K562 (cell line): ENCODE measurements around the gene CLCA1. TPM values are rescaled to one million over a fixed set of nuclear protein-coding genes. Genes with fewer than 3 reads are reported as not detected.

Experiments
- ATAC-seq: fragments of 200-7000 bp; cut with Tn5 transposase; 3 replicates; pipeline ENCODE4 v1.9.1; 2020; ENCODE audit warnings: moderate library complexity
- BruUV-seq: library from RNA; stranded (reverse); fragments of 400-500 nt; replicated peaks from 2 replicates; lab custom pipeline; 2021; lab: Mats Ljungman, UMichigan
- CTCF ChIA-PET: fragments of 300-600 bp; formaldehyde crosslinking; extraction: SDS; loops from one replicate; lab custom pipeline; 2021; ENCODE audit warnings: low intra/inter-chr PET ratio; lab: Yijun Ruan, JAX
- POLR2A ChIA-PET: fragments of 300-600, 350-650 bp; sonication (Branson Sonifier 250); formaldehyde crosslinking; extraction: SDS; loops from one replicate; lab custom pipeline; 2021; ENCODE audit warnings: antibody characterized with exemption, inconsistent platforms; lab: Yijun Ruan, JAX
- DNase-seq, 4 experiments: peaks; one replicate each; pipeline versions ENCODE4 v3.0.0 to v3.0.0-alpha.2; 2011 to 2018; ENCODE audit warnings: low spot score in 3 of 4, mixed read lengths in 3 of 4; ENCODE audit errors: extremely low read depth in 1 of 4
- FAIRE-seq: peaks from 2 replicates; lab custom pipeline; 2011; peaks lifted over from hg19 to GRCh38; lab: Jason Lieb, UNC
- H2AFZ ChIP-seq: 2 replicates; pipeline ENCODE4 v1.6.0; 2011; ENCODE audit warnings: low read depth, low read length, control low read depth, inconsistent platforms
- H3K27ac ChIP-seq: fragments of 200-600 bp; 3 replicates; pipeline ENCODE4 v1.8.0; 2011; ENCODE audit warnings: low read depth, mild to moderate bottlenecking, control low read depth, inconsistent platforms, low read length, moderate library complexity, mixed read lengths; ENCODE audit errors: extremely low read depth
- H3K27me3 ChIP-seq, 2 experiments: fragments of 300-600 bp in 1 of 2; 2 replicates in 1 of 2; 3 replicates in 1 of 2; pipeline versions ENCODE4 v1.6.0 to v1.8.0; 2011; ENCODE audit warnings: inconsistent platforms in 2 of 2, low read length in 2 of 2, mild to moderate bottlenecking in 1 of 2, mixed read lengths in 1 of 2, moderate library complexity in 1 of 2; ENCODE audit not compliant: control insufficient read depth in 2 of 2, insufficient read depth in 2 of 2
- H3K36me3 ChIP-seq: fragments of 300-600 bp; 3 replicates; pipeline ENCODE4 v1.8.0; 2011; ENCODE audit warnings: mild to moderate bottlenecking, low read length, inconsistent platforms; ENCODE audit not compliant: control insufficient read depth, insufficient read depth
- H3K4me1 ChIP-seq, 2 experiments: fragments of 200-600 bp in 1 of 2; replicated peaks in 1 of 2; 2 replicates in 1 of 2; 3 replicates in 1 of 2; pipeline versions ENCODE4 v1.5.1 to v1.8.0; 2011; ENCODE audit warnings: inconsistent platforms in 2 of 2, low read length in 2 of 2, mild to moderate bottlenecking in 1 of 2, mixed read lengths in 1 of 2, moderate library complexity in 1 of 2; ENCODE audit not compliant: control insufficient read depth in 2 of 2, insufficient read depth in 2 of 2
- H3K4me2 ChIP-seq: 2 replicates; pipeline ENCODE4 v1.6.1; 2011; ENCODE audit warnings: low read length, control low read depth, inconsistent platforms, mixed read lengths; ENCODE audit not compliant: insufficient read depth
- H3K4me3 ChIP-seq: fragments of 200-600 bp; sonication (generic), shearing (Covaris generic); 2 replicates; pipeline ENCODE4 v1.5.1; 2016; ENCODE audit warnings: control low read depth, inconsistent platforms
- H3K79me2 ChIP-seq: fragments of 200-600 bp; 3 replicates; pipeline ENCODE4 v1.8.0; 2011; ENCODE audit warnings: low read length, inconsistent platforms; ENCODE audit not compliant: control insufficient read depth, insufficient read depth
- H3K9ac ChIP-seq, 2 experiments: 2 replicates each; pipeline versions ENCODE4 v1.6.0 to v1.6.1; 2011; ENCODE audit warnings: low read depth in 2 of 2, low read length in 2 of 2, control low read depth in 1 of 2, inconsistent platforms in 1 of 2, mild to moderate bottlenecking in 1 of 2, mixed read lengths in 1 of 2; ENCODE audit not compliant: insufficient read depth in 1 of 2
- H3K9me1 ChIP-seq: one replicate; pipeline ENCODE4 v1.6.0; 2011; ENCODE audit warnings: inconsistent platforms, mild to moderate bottlenecking, low read length, moderate library complexity; ENCODE audit not compliant: control insufficient read depth, insufficient read depth
- H3K9me3 ChIP-seq: replicated peaks from 2 replicates; pipeline ENCODE4 v1.5.1; 2011; ENCODE audit warnings: low read depth, low read length, inconsistent platforms; ENCODE audit not compliant: control insufficient read depth, insufficient read depth
- H4K20me1 ChIP-seq: replicated peaks from 2 replicates; pipeline ENCODE4 v1.6.1; 2011; ENCODE audit warnings: low read length, inconsistent platforms, mixed read lengths; ENCODE audit not compliant: control insufficient read depth, insufficient read depth
- ARID1B ChIP-seq: fragments of 450-650 bp; IDR thresholded peaks from 2 replicates; pipeline ENCODE4 v1.6.1; 2016; ENCODE audit warnings: antibody characterized with exemption, mild to moderate bottlenecking, inconsistent platforms
- ATF1 ChIP-seq, 2 experiments: fragments of 450-650 bp in 1 of 2; IDR thresholded peaks; 2 replicates each; pipeline ENCODE4 v1.6.1; 2016; ENCODE audit warnings: missing compliant biosample characterization in 1 of 2, missing genetic modification characterization in 1 of 2
- COPS2 ChIP-seq: fragments of 450-650 bp; conservative IDR thresholded peaks from 2 replicates; pipeline ENCODE4 v1.6.1; 2016; ENCODE audit warnings: mild to moderate bottlenecking, moderate library complexity
- ELK1 ChIP-seq: sonication (generic); formaldehyde crosslinking; IDR thresholded peaks from 2 replicates; pipeline ENCODE4 v1.8.1; 2022; ENCODE audit warnings: missing genetic modification reagents
- ETS2 ChIP-seq: IDR thresholded peaks from 2 replicates; pipeline ENCODE4 v1.6.1; 2016; ENCODE audit warnings: borderline replicate concordance, missing genetic modification characterization, mild to moderate bottlenecking, moderate library complexity, missing compliant biosample characterization; ENCODE audit not compliant: poor library complexity, severe bottlenecking
- FIP1L1 ChIP-seq: fragments of 200-400 bp; formaldehyde crosslinking; IDR thresholded peaks from 2 replicates; pipeline ENCODE4 v1.6.1; 2018; ENCODE audit warnings: mild to moderate bottlenecking, low read depth, low read length; ENCODE audit not compliant: poor library complexity, severe bottlenecking
- HDAC1 ChIP-seq, 2 experiments: fragments of 450-650 bp; IDR thresholded peaks; 2 replicates each; pipeline ENCODE4 v1.6.1; 2016 to 2017; ENCODE audit warnings: inconsistent platforms in 1 of 2, mild to moderate bottlenecking in 1 of 2, moderate library complexity in 1 of 2
- HDAC6 ChIP-seq: IDR thresholded peaks from 2 replicates; pipeline ENCODE4 v1.6.1; 2012; ENCODE audit warnings: low read depth, mild to moderate bottlenecking, control low read depth, inconsistent platforms, low read length, moderate library complexity
- MEIS2 ChIP-seq: fragments of 450-650 bp; IDR thresholded peaks from 2 replicates; pipeline ENCODE4 v1.6.1; 2014; ENCODE audit warnings: mild to moderate bottlenecking; ENCODE audit not compliant: partially characterized antibody
- NCOA4 ChIP-seq: fragments of 450-650 bp; IDR thresholded peaks from 2 replicates; pipeline ENCODE4 v1.6.1; 2018; ENCODE audit warnings: mild to moderate bottlenecking; ENCODE audit not compliant: partially characterized antibody
- NELFE ChIP-seq: IDR thresholded peaks from 2 replicates; pipeline ENCODE4 v1.6.1; 2011; ENCODE audit warnings: mild to moderate bottlenecking; ENCODE audit not compliant: insufficient read depth, insufficient read length
- NFIC ChIP-seq: fragments of 450-650 bp; IDR thresholded peaks from 2 replicates; pipeline ENCODE4 v1.6.1; 2017; ENCODE audit warnings: mild to moderate bottlenecking, inconsistent platforms
- PYGO2 ChIP-seq: fragments of 450-650 bp; IDR thresholded peaks from 2 replicates; pipeline ENCODE4 v1.6.1; 2016; ENCODE audit warnings: mild to moderate bottlenecking, missing genetic modification characterization, moderate library complexity, missing compliant biosample characterization
- RNF2 ChIP-seq: sonication (generic); IDR thresholded peaks from 2 replicates; pipeline ENCODE4 v1.6.1; 2016
- SMARCA4 ChIP-seq: fragments of 450-650 bp; IDR thresholded peaks from 2 replicates; pipeline ENCODE4 v1.6.1; 2016
- SREBF1 ChIP-seq: fragments of 150-350 bp; IDR thresholded peaks from 2 replicates; pipeline ENCODE4 v1.6.1; 2014; ENCODE audit warnings: antibody characterized with exemption, low read depth, low read length, borderline replicate concordance
- STAT5B ChIP-seq: fragments of 250-450 bp; sonication (Bioruptor Pico); IDR thresholded peaks from 2 replicates; pipeline ENCODE4 v1.8.0; 2021; ENCODE audit warnings: mild to moderate bottlenecking, inconsistent platforms
- TAL1 ChIP-seq: fragments of 450-650 bp; IDR thresholded peaks from 2 replicates; pipeline ENCODE4 v1.6.1; 2016; ENCODE audit warnings: mild to moderate bottlenecking
- TBL1XR1 ChIP-seq, 2 experiments: IDR thresholded peaks; 2 replicates each; pipeline ENCODE4 v1.6.1; 2012; ENCODE audit warnings: improper control_type of control experiment in 2 of 2, low read length in 2 of 2, mild to moderate bottlenecking in 1 of 2
- USF1 ChIP-seq: sonication (generic); formaldehyde crosslinking; IDR thresholded peaks from 2 replicates; pipeline ENCODE4 v1.9.0; 2022; ENCODE audit warnings: mild to moderate bottlenecking, missing genetic modification reagents
- VEZF1 ChIP-seq: fragments of 200-800 bp; sonication (Bioruptor generic); IDR thresholded peaks from 2 replicates; pipeline ENCODE4 v1.6.1; 2017; ENCODE audit warnings: missing genetic modification characterization, missing compliant biosample characterization
- ZKSCAN1 ChIP-seq: fragments of 150-350 bp; IDR thresholded peaks from 2 replicates; pipeline ENCODE4 v1.6.1; 2016; ENCODE audit warnings: low read depth, low read length
- WGBS: fragments of 100-300 bp; shearing (Covaris generic); methylation state at CpG from one replicate; pipeline ENCODE4 v1.1.6; 2016; ENCODE audit warnings: low coverage, mixed read lengths; ENCODE audit not compliant: insufficient coverage; ENCODE audit errors: missing lambda C conversion rate; 5-methylcytosine and 5-hydroxymethylcytosine counted together
- in situ Hi-C: fragments of 300-500 bp; cut with MboI; formaldehyde crosslinking; loops from 4 replicates; pipeline ENCODE4 v1.15.0; 2018; ENCODE audit warnings: inconsistent platforms, mixed read lengths
- intact Hi-C: fragments of 100-400 bp; cut with micrococcal nuclease; formaldehyde crosslinking; loops from 2 replicates; pipeline ENCODE4 v1.14.2; 2022
- polyA plus RNA-seq, 8 experiments: library from polyadenylated mRNA; depleted of rRNA in 4 of 8; stranded (reverse) in 5 of 8; unstranded in 3 of 8; fragments of >200 nt; fragmentation: Nextera tagmentation in 2 of 8; fragmentation: Illumina TruSeq in 1 of 8; extraction: Ambion mirVana in 2 of 8; extraction: Trizol in 1 of 8; gene quantifications; 2 replicates each; pipeline versions ENCODE4 v1.2.1 to v1.2.3, GENCODE V29; 2011 to 2014; ENCODE audit warnings: inconsistent platforms in 1 of 8, missing spikeins in 1 of 8
- total RNA-seq, 7 experiments: library from RNA; depleted of rRNA in 6 of 7; stranded (reverse); fragments of >200 nt in 6 of 7; fragmentation: Illumina TruSeq in 2 of 7; extraction: Trizol in 2 of 7; gene quantifications; 2 replicates each; pipeline versions ENCODE4 v1.2.1 to v1.2.3, GENCODE V29; 2011 to 2021; ENCODE audit warnings: low replicate concordance in 1 of 7

CLCA1 gene
- total and polyA plus RNA-seq, 9 of the 15 experiments (the other 6 are each of a cell fraction or from before 2014, with no cell fraction given) = 0.03 to 0.08 (median 0.04) TPM; not detected in 6

GRCh38 chr1:86435327-86435726 is 33.4 kb upstream of the CLCA1 start:
- no TSS peak for BruUV-seq
- CTCF ChIA-PET = no interaction called here
- ATAC-seq (no peak; the same call in 2 of the 3 replicates), FAIRE-seq (no peak), DNase-seq (no peak)
- no peaks in the 10 kb centered on the region for H3K9me3 ChIP-seq
- H3K9ac ChIP-seq = no peak overlapping the region
- H3K27me3 ChIP-seq = peaks cover 0 to 6% of the 10 kb centered on the region in 2 experiments; a peak in 4 of 5 replicates
- POLR2A ChIA-PET = interaction anchor here (1.0 kb wide), 1 partner anchor 26 kb away, joined by 3 read pairs; no protein-coding TSS in a partner anchor
- H3K4me1 ChIP-seq = no peaks in the 10 kb centered on the region; a peak in 1 of 5 replicates
- H3K79me2 ChIP-seq = no peaks in the 10 kb centered on the region
- H3K36me3 ChIP-seq = no peaks in the 10 kb centered on the region
- H3K9me1 ChIP-seq = no peaks in the 10 kb centered on the region
- H3K4me2 ChIP-seq = no peak overlapping the region
- H3K27ac ChIP-seq = no peak overlapping the region
- no peak overlapping the region for H3K4me3 ChIP-seq
- no peak overlapping the region for H2AFZ ChIP-seq
- WGBS = 0% methylated on average over 2 of the region's 2 CpGs
- H4K20me1 ChIP-seq = no peaks in the 10 kb centered on the region
- in situ Hi-C loops = no loop called here
- intact Hi-C loops = no loop called here
- TF ChIP-seq ATF1 (CRISPR knock-in tag; IDR thresholded peaks at IDR 0.05) (no peak), ATF1 (tag; IDR thresholded peaks at IDR 0.05) (no peak), USF1 (CRISPR knock-in tag) (no peak), COPS2 (no peak), SMARCA4 (peak; percentile 71; the same call in 1 of the 2 replicates), ELK1 (CRISPR knock-in tag) (no peak), MEIS2 (peak; percentile 18), VEZF1 (no peak; the same call in 1 of the 2 replicates), ZKSCAN1 (no peak), STAT5B (no peak), PYGO2 (tag) (0 out of 2 replicates have a peak, but pooled peaks have one; percentile 25), NFIC (0 out of 2 replicates have a peak, but pooled peaks have one; percentile 12), SREBF1 (no peak), NELFE (no peak), FIP1L1 (no peak), HDAC6 (no peak), ARID1B (peak; percentile 87), NCOA4 (no peak), RNF2 (no peak), TAL1 (peak; percentile 80), ETS2 (tag) (no peak), TBL1XR1 (IDR thresholded peaks at IDR 0.05; ENCODE audit: low read length in 2 of 2) (0 out of 4 replicates have a peak, but pooled peaks of 1 of the 2 experiments have one; percentile 15), HDAC1 (IDR thresholded peaks at IDR 0.05) (no peak)
